SU-DHL-6 (cell line): ENCODE results near the gene AVPR2.

Experiments used
- H2AFZ ChIP-seq: fragments of 200-600 bp; sonication (generic); 2 replicates; pipeline ENCODE4 v1.6.1; 2014; ENCODE audit warnings: low read depth, mild to moderate bottlenecking, moderate library complexity, mixed read lengths, antibody characterized with exemption, low read length; ENCODE audit not compliant: severe bottlenecking
- H3F3A ChIP-seq: fragments of 200-600 bp; shearing (Covaris generic); 2 replicates; pipeline ENCODE4 v1.6.0; 2016; ENCODE audit warnings: antibody characterized with exemption, mild to moderate bottlenecking; ENCODE audit not compliant: insufficient read depth
- H3K27ac ChIP-seq: fragments of 200-600 bp; sonication (generic); 2 replicates; pipeline ENCODE4 v1.5.1; 2016; ENCODE audit warnings: low read depth, mild to moderate bottlenecking, low read length, moderate library complexity, mixed read lengths
- H3K27me3 ChIP-seq: fragments of 200-600 bp; sonication (generic), shearing (Covaris generic); 2 replicates; pipeline ENCODE4 v1.6.0; 2014; ENCODE audit warnings: mild to moderate bottlenecking, low read length
- H3K36me3 ChIP-seq: fragments of 200-600 bp; sonication (generic); 2 replicates; pipeline ENCODE4 v1.6.1; 2014; ENCODE audit warnings: mild to moderate bottlenecking, low read length, mixed read lengths
- H3K4me2 ChIP-seq: fragments of 300-600, 200-600 bp; shearing (Covaris generic), sonication (generic); 2 replicates; pipeline ENCODE4 v1.6.0; 2014; ENCODE audit warnings: low read length, low read depth, mild to moderate bottlenecking; ENCODE audit not compliant: poor library complexity, severe bottlenecking
- H3K4me3 ChIP-seq: fragments of 200-600 bp; sonication (generic); 2 replicates; pipeline ENCODE4 v1.5.1; 2014; ENCODE audit warnings: antibody characterized with exemption, low read length, mild to moderate bottlenecking, mixed read lengths; ENCODE audit not compliant: insufficient read depth, poor library complexity, severe bottlenecking
- H3K79me2 ChIP-seq: fragments of 200-600 bp; sonication (generic); 2 replicates; pipeline ENCODE4 v1.6.1; 2014; ENCODE audit warnings: mild to moderate bottlenecking, low read length, moderate library complexity; ENCODE audit not compliant: insufficient read depth
- H3K9ac ChIP-seq: fragments of 200-600 bp; sonication (generic); 2 replicates; pipeline ENCODE4 v1.7.0; 2014; ENCODE audit warnings: mild to moderate bottlenecking, low read length
- H3K9me2 ChIP-seq: fragments of 200-600 bp; sonication (generic); replicated peaks from 2 replicates; pipeline ENCODE4 v1.6.1; 2014; ENCODE audit warnings: low read length; ENCODE audit not compliant: insufficient read depth
- H3K9me3 ChIP-seq: fragments of 200-600 bp; sonication (generic); 2 replicates; pipeline ENCODE4 v1.6.1; 2014; ENCODE audit warnings: low read length, mixed read lengths; ENCODE audit not compliant: insufficient read depth
- H4K20me1 ChIP-seq: fragments of 200-600 bp; sonication (generic); 2 replicates; pipeline ENCODE4 v1.6.1; 2014; ENCODE audit warnings: low read depth, mild to moderate bottlenecking, antibody characterized with exemption, low read length, moderate library complexity, mixed read lengths
- EZH2phosphoT487 ChIP-seq: fragments of 200-600 bp; sonication (generic), shearing (Covaris generic); conservative IDR thresholded peaks from 2 replicates; pipeline ENCODE4 v1.6.1; 2018; ENCODE audit warnings: mild to moderate bottlenecking, antibody characterized with exemption, low read length, moderate library complexity, mixed read lengths
- TF ChIP-seq, protein P1 (sequence below): fragments of 200-600 bp; sonication (generic); IDR thresholded peaks from one replicate; pipeline ENCODE4 v1.5.1; 2017; ENCODE audit warnings: antibody characterized with exemption, mild to moderate bottlenecking, low read length, moderate library complexity; ENCODE audit not compliant: insufficient read depth, poor library complexity, severe bottlenecking

The AVPR2 gene

DNA sequence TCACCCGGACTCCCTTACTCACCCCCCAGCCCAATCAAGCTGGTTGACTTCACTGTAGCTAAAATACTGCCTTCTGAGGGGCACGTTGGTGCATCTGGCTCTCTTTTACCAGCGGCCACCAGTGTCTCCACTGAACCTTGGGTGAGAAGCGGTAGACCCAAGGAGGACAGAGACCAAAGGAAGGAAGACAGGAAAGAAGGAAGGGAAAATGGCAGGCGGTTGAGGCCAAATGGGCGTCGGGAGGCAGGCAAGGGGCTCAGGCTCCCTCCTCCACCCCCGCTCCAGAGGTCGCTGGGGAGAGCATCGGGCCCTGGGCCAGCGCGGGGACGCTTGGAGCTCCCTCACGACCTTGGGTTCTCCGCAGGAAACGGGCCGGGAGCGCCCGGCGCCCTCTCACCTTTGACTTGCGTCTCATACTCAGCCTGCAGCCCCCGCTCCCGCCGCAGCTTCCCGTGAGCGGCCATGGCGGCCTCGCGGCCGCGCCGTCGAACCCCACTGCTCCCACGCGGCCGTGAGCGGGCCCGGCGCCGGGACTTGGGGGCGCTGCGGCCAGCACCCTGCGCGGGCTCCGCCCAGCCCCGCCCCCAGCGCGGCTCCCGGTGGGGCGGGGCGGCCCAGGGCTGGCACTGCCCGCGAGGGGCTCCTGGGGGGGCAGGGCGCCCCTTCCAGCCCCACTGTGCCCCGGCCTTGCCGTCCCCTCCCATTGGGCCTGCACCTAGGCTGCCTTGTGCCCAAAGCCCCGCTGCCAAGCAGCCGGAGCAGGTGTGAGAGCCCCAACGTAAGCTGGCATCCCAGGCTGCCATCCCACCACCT lies 21.5 kb downstream of the AVPR2 start, which contains the start of gene ARHGAP4:
ARHGAP4 (minus strand) TSS at position 526 of the 813 bp plus-strand sequence; CDS start at position 464, 62 bp downstream.
- Histone ChIP-seq H3K9ac (peak within 1 kb of the TSS; percentile 98), H4K20me1 (no peaks in the 10 kb centered on the region), H3K4me3 (peak within 1 kb of the TSS; percentile 72), H3K27me3 (no peaks in the 10 kb centered on the region), H3F3A (peaks cover 22% of the 10 kb centered on the region), H3K79me2 (peaks cover 16% of the 10 kb centered on the region; the same call in 1 of the 2 replicates), H2AFZ (no peak within 1 kb of the TSS), H3K27ac (peak within 1 kb of the TSS; percentile 100), H3K36me3 (no peaks in the 10 kb centered on the region), H3K9me2 (no peaks in the 10 kb centered on the region), H3K4me2 (peak within 1 kb of the TSS; percentile 78), H3K9me3 (no peaks in the 10 kb centered on the region)
- TF ChIP-seq, protein P1, sequence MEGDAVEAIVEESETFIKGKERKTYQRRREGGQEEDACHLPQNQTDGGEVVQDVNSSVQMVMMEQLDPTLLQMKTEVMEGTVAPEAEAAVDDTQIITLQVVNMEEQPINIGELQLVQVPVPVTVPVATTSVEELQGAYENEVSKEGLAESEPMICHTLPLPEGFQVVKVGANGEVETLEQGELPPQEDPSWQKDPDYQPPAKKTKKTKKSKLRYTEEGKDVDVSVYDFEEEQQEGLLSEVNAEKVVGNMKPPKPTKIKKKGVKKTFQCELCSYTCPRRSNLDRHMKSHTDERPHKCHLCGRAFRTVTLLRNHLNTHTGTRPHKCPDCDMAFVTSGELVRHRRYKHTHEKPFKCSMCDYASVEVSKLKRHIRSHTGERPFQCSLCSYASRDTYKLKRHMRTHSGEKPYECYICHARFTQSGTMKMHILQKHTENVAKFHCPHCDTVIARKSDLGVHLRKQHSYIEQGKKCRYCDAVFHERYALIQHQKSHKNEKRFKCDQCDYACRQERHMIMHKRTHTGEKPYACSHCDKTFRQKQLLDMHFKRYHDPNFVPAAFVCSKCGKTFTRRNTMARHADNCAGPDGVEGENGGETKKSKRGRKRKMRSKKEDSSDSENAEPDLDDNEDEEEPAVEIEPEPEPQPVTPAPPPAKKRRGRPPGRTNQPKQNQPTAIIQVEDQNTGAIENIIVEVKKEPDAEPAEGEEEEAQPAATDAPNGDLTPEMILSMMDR, result no peak
- TF ChIP-seq EZH2phosphoT487, result no peak

DNA sequence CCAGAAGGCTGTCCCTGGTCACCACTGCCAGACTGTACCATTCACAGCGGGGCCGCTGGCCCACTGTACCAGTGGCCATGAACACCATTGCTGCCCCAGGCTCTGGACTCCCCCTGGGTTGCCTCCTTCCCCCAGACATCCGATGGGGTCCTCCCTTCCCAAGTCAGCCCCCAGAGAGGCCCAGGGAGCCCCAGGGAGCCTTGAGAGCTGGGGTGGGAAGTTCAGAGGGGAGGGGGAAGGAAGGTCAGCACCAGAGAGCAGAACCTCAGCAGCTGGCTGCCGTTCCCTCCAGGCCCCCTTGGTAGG lies 22.0 kb downstream of the AVPR2 start:
- Histone ChIP-seq H3K4me2 (peak overlapping the region; percentile 78), H3K36me3 (no peaks in the 10 kb centered on the region), H3K9me3 (no peaks in the 10 kb centered on the region), H3F3A (peaks cover 22% of the 10 kb centered on the region), H3K27me3 (no peaks in the 10 kb centered on the region), H3K27ac (peak overlapping the region; percentile 100), H3K79me2 (peaks cover 16% of the 10 kb centered on the region; the same call in 1 of the 2 replicates), H3K4me3 (peak overlapping the region; percentile 72), H2AFZ (no peak overlapping the region), H3K9me2 (no peaks in the 10 kb centered on the region), H3K9ac (peak overlapping the region; percentile 98), H4K20me1 (no peaks in the 10 kb centered on the region)
- TF ChIP-seq, protein P1, result no peak
- TF ChIP-seq EZH2phosphoT487, result no peak

DNA sequence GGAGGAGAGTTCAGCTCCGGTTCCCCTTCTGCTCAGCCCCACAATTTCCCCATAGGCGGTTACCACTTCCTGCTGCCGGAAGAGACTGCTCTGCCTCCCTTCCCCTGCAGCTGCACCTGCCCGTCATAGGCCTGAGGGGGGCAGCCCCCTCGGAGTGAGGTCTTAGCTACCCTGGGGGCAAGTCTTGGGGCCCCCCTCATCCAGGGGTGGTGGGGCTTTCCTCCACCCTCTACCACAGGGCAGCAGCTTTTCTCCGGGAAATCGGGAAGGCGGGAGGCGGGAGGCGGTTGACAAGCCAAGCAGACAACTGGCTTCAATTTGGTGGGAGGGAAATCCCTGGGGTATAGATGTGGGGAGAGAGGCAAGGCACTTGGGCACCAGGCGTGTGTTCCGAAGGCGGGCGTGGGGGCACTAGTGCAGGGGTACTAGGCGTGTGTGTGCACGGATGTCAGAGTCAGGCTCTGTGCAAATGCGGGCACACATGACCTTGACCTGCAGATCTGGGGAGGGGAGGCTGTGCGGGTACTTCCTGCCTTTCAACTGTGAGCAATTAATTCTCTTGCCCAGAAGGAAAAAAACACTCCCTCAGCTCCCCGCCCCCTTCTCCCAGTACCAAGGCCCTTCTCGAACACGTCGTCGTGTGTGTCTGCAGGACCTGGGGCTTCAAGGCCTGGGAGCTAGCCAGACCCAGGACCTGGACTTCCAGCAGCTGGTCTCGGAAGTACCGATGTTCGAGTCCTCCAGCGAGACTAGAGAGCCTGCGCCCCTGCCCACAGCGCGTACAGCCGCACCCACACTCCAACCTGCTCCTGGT lies 22.6 kb downstream of the AVPR2 start:
- TF ChIP-seq EZH2phosphoT487, result no peak
- TF ChIP-seq, protein P1, result no peak
- Histone ChIP-seq H3F3A (peaks cover 22% of the 10 kb centered on the region), H3K4me3 (peak overlapping the region; percentile 65), H4K20me1 (no peaks in the 10 kb centered on the region), H2AFZ (no peak overlapping the region), H3K9ac (peak overlapping the region; percentile 98), H3K9me3 (no peaks in the 10 kb centered on the region), H3K4me2 (peak overlapping the region; percentile 78), H3K79me2 (peaks cover 16% of the 10 kb centered on the region; the same call in 1 of the 2 replicates), H3K27me3 (no peaks in the 10 kb centered on the region), H3K9me2 (no peaks in the 10 kb centered on the region), H3K36me3 (no peaks in the 10 kb centered on the region), H3K27ac (peak overlapping the region; percentile 100)
